HG03039 (cell line): Measurements from ENCODE around the gene ATL3.
"Not testable (repeated sequence)": the region's sequence is repeated elsewhere in the genome, so short reads cannot be mapped to it uniquely, and the experiment has no call there.

Source experiments
- ATAC-seq: cut with Tn5 transposase; IDR thresholded peaks from one replicate; pipeline ENCODE4 v1.9.1; 2021; ENCODE audit warnings: mild to moderate bottlenecking, moderate library complexity; ENCODE audit not compliant: unreplicated experiment

Gene ATL3

GRCh38 chr11:63671322-63672155, at the start of gene ATL3:
TSS of gene ATL3 (minus strand) at chr11:63671376. CDS start at chr11:63671335, 41 bp downstream.
- peak; percentile 85 for ATAC-seq

- no peak for ATAC-seq
Observed at GRCh38 chr11:63720611-63721010, 49.4 kb upstream of the ATL3 start.

GRCh38 chr11:63719987-63720386, 48.8 kb upstream of the ATL3 start:
- no peak for ATAC-seq

- no peak for ATAC-seq
Observed at GRCh38 chr11:63719001-63719400, 47.8 kb upstream of the ATL3 start.

- no peak for ATAC-seq
Observed at GRCh38 chr11:63716046-63716445, 44.9 kb upstream of the ATL3 start.

GRCh38 chr11:63713766-63714165, 42.6 kb upstream of the ATL3 start:
- no peak for ATAC-seq

GRCh38 chr11:63711838-63712237, 40.7 kb upstream of the ATL3 start:
- no peak for ATAC-seq

GRCh38 chr11:63710476-63711217, 39.5 kb upstream of the ATL3 start:
- no peak for ATAC-seq

GRCh38 chr11:63709336-63709884, 38.2 kb upstream of the ATL3 start:
- ATAC-seq: no peak

GRCh38 chr11:63708764-63709163, 37.6 kb upstream of the ATL3 start:
- ATAC-seq: no peak

- no peak for ATAC-seq
Observed at GRCh38 chr11:63705526-63705925, 34.4 kb upstream of the ATL3 start.

GRCh38 chr11:63699896-63700295, 28.7 kb upstream of the ATL3 start:
- ATAC-seq: no peak

GRCh38 chr11:63698976-63699733, 28.0 kb upstream of the ATL3 start:
- ATAC-seq: no peak

- ATAC-seq: no peak
Observed at GRCh38 chr11:63694596-63694995, 23.4 kb upstream of the ATL3 start.

- no peak for ATAC-seq
Observed at GRCh38 chr11:63687845-63688244, 16.7 kb upstream of the ATL3 start.

- no peak for ATAC-seq
Observed at GRCh38 chr11:63686926-63687325, 15.8 kb upstream of the ATL3 start.

- not testable (repeated sequence) for ATAC-seq
Observed at GRCh38 chr11:63685158-63685721, 14.1 kb upstream of the ATL3 start.

GRCh38 chr11:63683133-63683991, 12.2 kb upstream of the ATL3 start:
- ATAC-seq: no peak

GRCh38 chr11:63682066-63683021, 11.2 kb upstream of the ATL3 start:
- no peak for ATAC-seq
